MM.1S (cell line): ENCODE data around the gene PMM2.

ENCODE experiments used
- DNase-seq: peaks from one replicate; pipeline ENCODE4 v3.0.0-alpha.2; 2015
- H2AFZ ChIP-seq: fragments of 300-600 bp; sonication (generic); 2 replicates; pipeline ENCODE4 v1.6.0; 2016; ENCODE audit warnings: antibody characterized with exemption, low read length
- H3F3A ChIP-seq: fragments of 300-600 bp; sonication (generic); 2 replicates; pipeline ENCODE4 v1.6.1; 2016; ENCODE audit warnings: mild to moderate bottlenecking, antibody characterized with exemption, low read length, moderate library complexity, mixed read lengths; ENCODE audit not compliant: insufficient read depth
- H3K27ac ChIP-seq: fragments of 300-600 bp; sonication (generic); 2 replicates; pipeline ENCODE4 v1.5.1; 2016; ENCODE audit warnings: mild to moderate bottlenecking, low read length
- H3K27me3 ChIP-seq: fragments of 300-600 bp; sonication (generic); replicated peaks from 2 replicates; pipeline ENCODE4 v1.6.0; 2016; ENCODE audit warnings: low read length; ENCODE audit not compliant: insufficient read depth
- H3K36me3 ChIP-seq: fragments of 300-600 bp; sonication (generic); replicated peaks from 2 replicates; pipeline ENCODE4 v1.6.1; 2016; ENCODE audit warnings: mild to moderate bottlenecking, low read length, mixed read lengths; ENCODE audit not compliant: insufficient read depth
- H3K4me1 ChIP-seq: fragments of 300-600 bp; sonication (generic); 2 replicates; pipeline ENCODE4 v1.6.1; 2016; ENCODE audit warnings: low read length, mixed read lengths
- H3K4me2 ChIP-seq: fragments of 300-600 bp; sonication (generic); 2 replicates; pipeline ENCODE4 v1.6.0; 2016; ENCODE audit warnings: low read depth, low read length
- H3K4me3 ChIP-seq: fragments of 300-600 bp; sonication (generic); 2 replicates; pipeline ENCODE4 v1.5.1; 2016; ENCODE audit warnings: low read length, mixed read lengths
- H3K79me2 ChIP-seq: fragments of 300-600 bp; sonication (generic); 2 replicates; pipeline ENCODE4 v1.6.1; 2016; ENCODE audit warnings: mixed run types, low read length, mixed read lengths
- H3K9ac ChIP-seq: fragments of 300-600 bp; sonication (generic); 2 replicates; pipeline ENCODE4 v1.6.1; 2016; ENCODE audit warnings: low read length, mixed read lengths
- H3K9me2 ChIP-seq: fragments of 300-600 bp; sonication (generic); replicated peaks from 2 replicates; pipeline ENCODE4 v1.6.1; 2016; ENCODE audit warnings: mild to moderate bottlenecking, low read length, mixed read lengths; ENCODE audit not compliant: insufficient read depth
- H3K9me3 ChIP-seq: fragments of 300-600 bp; sonication (generic); replicated peaks from 2 replicates; pipeline ENCODE4 v1.6.1; 2016; ENCODE audit warnings: mild to moderate bottlenecking, low read length, mixed read lengths; ENCODE audit not compliant: insufficient read depth
- H4K20me1 ChIP-seq: fragments of 300-600 bp; sonication (generic); 2 replicates; pipeline ENCODE4 v1.6.1; 2016; ENCODE audit warnings: mild to moderate bottlenecking, low read length, moderate library complexity, mixed read lengths; ENCODE audit not compliant: insufficient read depth
- EZH2 ChIP-seq: fragments of 300-600 bp; sonication (generic); optimal IDR thresholded peaks from 2 replicates; pipeline ENCODE3; 2017; ENCODE audit warnings: low read depth, mild to moderate bottlenecking, antibody characterized with exemption, low read length, mixed read lengths
- EZH2phosphoT487 ChIP-seq: fragments of 300-600 bp; sonication (generic); IDR thresholded peaks from 2 replicates; pipeline ENCODE4 v1.6.1; 2018; ENCODE audit warnings: antibody characterized with exemption, low read length
- TF ChIP-seq, protein P1 (sequence below): fragments of 300-600 bp; sonication (generic); IDR thresholded peaks from 2 replicates; pipeline ENCODE4 v1.5.1; 2016; ENCODE audit warnings: antibody characterized with exemption, low read length, mixed read lengths

The PMM2 gene

GRCh38 chr16:8753416-8754054, 44.1 kb upstream of the PMM2 start:
- Histone ChIP-seq H3K79me2 (no peaks in the 10 kb centered on the region), H3K27me3 (no peaks in the 10 kb centered on the region), H3F3A (no peaks in the 10 kb centered on the region), H2AFZ (no peak overlapping the region), H4K20me1 (no peaks in the 10 kb centered on the region), H3K9me2 (no peaks in the 10 kb centered on the region), H3K4me1 (no peaks in the 10 kb centered on the region), H3K4me2 (no peak overlapping the region), H3K27ac (no peak overlapping the region), H3K4me3 (no peak overlapping the region), H3K9me3 (no peaks in the 10 kb centered on the region), H3K9ac (no peak overlapping the region), H3K36me3 (no peaks in the 10 kb centered on the region)
- TF ChIP-seq EZH2phosphoT487: no peak
- no peak for TF ChIP-seq EZH2
- TF ChIP-seq, protein P1, sequence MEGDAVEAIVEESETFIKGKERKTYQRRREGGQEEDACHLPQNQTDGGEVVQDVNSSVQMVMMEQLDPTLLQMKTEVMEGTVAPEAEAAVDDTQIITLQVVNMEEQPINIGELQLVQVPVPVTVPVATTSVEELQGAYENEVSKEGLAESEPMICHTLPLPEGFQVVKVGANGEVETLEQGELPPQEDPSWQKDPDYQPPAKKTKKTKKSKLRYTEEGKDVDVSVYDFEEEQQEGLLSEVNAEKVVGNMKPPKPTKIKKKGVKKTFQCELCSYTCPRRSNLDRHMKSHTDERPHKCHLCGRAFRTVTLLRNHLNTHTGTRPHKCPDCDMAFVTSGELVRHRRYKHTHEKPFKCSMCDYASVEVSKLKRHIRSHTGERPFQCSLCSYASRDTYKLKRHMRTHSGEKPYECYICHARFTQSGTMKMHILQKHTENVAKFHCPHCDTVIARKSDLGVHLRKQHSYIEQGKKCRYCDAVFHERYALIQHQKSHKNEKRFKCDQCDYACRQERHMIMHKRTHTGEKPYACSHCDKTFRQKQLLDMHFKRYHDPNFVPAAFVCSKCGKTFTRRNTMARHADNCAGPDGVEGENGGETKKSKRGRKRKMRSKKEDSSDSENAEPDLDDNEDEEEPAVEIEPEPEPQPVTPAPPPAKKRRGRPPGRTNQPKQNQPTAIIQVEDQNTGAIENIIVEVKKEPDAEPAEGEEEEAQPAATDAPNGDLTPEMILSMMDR: no peak
- no peak for DNase-seq

DNA sequence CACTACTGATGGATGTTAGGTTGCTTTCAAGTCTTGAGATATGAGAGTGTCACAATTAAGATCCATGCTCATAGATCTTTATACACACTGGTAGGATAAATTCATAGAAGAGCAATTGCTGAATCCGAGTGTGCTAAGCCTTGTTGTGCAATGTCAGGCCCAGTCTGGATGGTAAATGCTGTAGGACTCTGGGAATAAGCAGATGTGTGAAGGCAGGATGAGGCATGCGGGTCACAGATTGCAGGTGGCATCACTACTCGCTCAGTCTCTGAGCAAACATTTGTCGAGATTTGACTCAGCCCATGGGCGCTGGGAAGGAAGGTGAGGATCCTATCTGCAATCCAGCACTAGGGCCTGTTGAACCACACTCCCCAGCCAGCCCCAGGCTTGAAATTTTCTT, 40.9 kb upstream of the PMM2 start:
- Histone ChIP-seq H3F3A (no peaks in the 10 kb centered on the region), H3K4me2 (no peak overlapping the region), H3K9me3 (no peaks in the 10 kb centered on the region), H3K9ac (no peak overlapping the region), H4K20me1 (no peaks in the 10 kb centered on the region), H3K36me3 (no peaks in the 10 kb centered on the region), H2AFZ (no peak overlapping the region), H3K9me2 (no peaks in the 10 kb centered on the region), H3K27me3 (no peaks in the 10 kb centered on the region), H3K79me2 (no peaks in the 10 kb centered on the region), H3K27ac (no peak overlapping the region), H3K4me1 (no peaks in the 10 kb centered on the region), H3K4me3 (no peak overlapping the region)
- TF ChIP-seq, protein P1: no peak
- TF ChIP-seq EZH2phosphoT487: no peak
- no peak for TF ChIP-seq EZH2
- no peak for DNase-seq

DNA sequence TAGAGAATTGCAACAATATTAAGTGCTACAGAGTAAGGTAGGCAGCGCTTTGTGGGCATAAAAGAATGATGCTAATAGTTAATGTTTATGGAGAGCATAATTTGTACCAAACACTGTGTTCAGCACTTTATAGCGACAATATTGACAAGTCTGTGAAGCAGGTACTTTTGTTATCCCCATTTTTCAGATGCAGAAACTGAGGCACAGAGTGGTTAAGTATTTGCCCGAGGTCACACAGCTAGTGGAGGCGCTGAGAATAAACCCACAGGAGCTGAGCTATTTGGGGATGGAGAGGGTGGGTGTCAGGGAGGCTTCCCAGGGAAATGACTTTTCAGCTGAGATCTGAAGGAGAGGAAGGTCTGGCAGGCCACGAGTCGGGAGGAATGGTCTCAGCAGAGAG, 39.6 kb upstream of the PMM2 start:
- H3K9me2 ChIP-seq: no peaks in the 10 kb centered on the region
- TF ChIP-seq, protein P1: no peak
- no peak for TF ChIP-seq EZH2
- no peak for TF ChIP-seq EZH2phosphoT487
- no peak for DNase-seq

More for the DNA sequence above, 39.6 kb upstream of the PMM2 start:
- H3K9ac ChIP-seq: no peak overlapping the region
- no peaks in the 10 kb centered on the region for H3K36me3 ChIP-seq
- H3K79me2 ChIP-seq: no peaks in the 10 kb centered on the region
- H3K4me2 ChIP-seq: no peak overlapping the region
- H3K27me3 ChIP-seq: no peaks in the 10 kb centered on the region
- H3K9me3 ChIP-seq: no peaks in the 10 kb centered on the region
- H3K4me3 ChIP-seq: no peak overlapping the region
- H4K20me1 ChIP-seq: no peaks in the 10 kb centered on the region
- H3K27ac ChIP-seq: no peak overlapping the region
- no peak overlapping the region for H2AFZ ChIP-seq
- H3K4me1 ChIP-seq: no peaks in the 10 kb centered on the region
- no peaks in the 10 kb centered on the region for H3F3A ChIP-seq
